Measurements from ENCODE around the gene GATAD1.
"Not testable (repeated sequence)": the region's sequence is repeated elsewhere in the genome, so short reads cannot be mapped to it uniquely, and the experiment has no call there.

DNA sequence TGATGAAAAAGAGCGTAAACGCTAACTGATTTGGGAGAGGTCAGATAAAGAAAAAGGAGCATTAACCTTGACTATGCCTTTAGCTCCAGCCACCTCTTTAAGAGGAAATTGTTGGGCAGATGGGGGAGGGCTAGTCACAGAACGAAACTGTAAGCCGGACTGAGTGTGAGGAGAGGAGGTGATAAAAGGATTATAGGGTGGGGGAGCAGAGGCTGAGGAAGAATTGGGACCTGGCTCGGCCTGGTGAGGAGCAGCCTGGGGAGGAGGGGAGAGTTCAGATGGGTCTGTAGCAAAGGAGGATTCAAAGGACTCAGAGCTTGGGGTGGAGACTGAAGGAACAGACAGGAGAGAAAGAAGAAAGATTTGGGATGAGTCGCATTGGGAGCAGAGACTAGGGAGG is 36.3 kb downstream of the GATAD1 start:
- TF ChIP-seq, protein P1, sequence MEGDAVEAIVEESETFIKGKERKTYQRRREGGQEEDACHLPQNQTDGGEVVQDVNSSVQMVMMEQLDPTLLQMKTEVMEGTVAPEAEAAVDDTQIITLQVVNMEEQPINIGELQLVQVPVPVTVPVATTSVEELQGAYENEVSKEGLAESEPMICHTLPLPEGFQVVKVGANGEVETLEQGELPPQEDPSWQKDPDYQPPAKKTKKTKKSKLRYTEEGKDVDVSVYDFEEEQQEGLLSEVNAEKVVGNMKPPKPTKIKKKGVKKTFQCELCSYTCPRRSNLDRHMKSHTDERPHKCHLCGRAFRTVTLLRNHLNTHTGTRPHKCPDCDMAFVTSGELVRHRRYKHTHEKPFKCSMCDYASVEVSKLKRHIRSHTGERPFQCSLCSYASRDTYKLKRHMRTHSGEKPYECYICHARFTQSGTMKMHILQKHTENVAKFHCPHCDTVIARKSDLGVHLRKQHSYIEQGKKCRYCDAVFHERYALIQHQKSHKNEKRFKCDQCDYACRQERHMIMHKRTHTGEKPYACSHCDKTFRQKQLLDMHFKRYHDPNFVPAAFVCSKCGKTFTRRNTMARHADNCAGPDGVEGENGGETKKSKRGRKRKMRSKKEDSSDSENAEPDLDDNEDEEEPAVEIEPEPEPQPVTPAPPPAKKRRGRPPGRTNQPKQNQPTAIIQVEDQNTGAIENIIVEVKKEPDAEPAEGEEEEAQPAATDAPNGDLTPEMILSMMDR (IDR thresholded peaks at IDR 0.05; ENCODE audit: insufficient read depth, low read length): not testable (repeated sequence)
- TF ChIP-seq POLR2AphosphoS5 (IDR thresholded peaks at IDR 0.05; ENCODE audit: low read depth): not testable (repeated sequence)
